Fibroblast of pulmonary artery (primary cell): Measurements from ENCODE around the gene CHD6.

ENCODE experiments used
- DNase-seq: peaks from one replicate; pipeline ENCODE4 v3.0.0-alpha.2; 2010; ENCODE audit warnings: low read depth
- H3K4me3 ChIP-seq: replicated peaks from 2 replicates; pipeline ENCODE4 v1.5.1; 2011; ENCODE audit warnings: low read depth, mild to moderate bottlenecking, control low read depth, low read length, moderate library complexity
- CTCF ChIP-seq: IDR thresholded peaks from 2 replicates; pipeline ENCODE4 v1.5.1; 2011; ENCODE audit warnings: mild to moderate bottlenecking, control low read depth, low read length, inconsistent platforms; ENCODE audit errors: missing control alignments

Gene CHD6

GRCh38 chr20:41575412-41575811, 42.8 kb downstream of the CHD6 start:
- TF ChIP-seq CTCF = no peak
- DNase-seq = no peak
- no peak overlapping the region for H3K4me3 ChIP-seq

- no peak overlapping the region for H3K4me3 ChIP-seq
- TF ChIP-seq CTCF = no peak
- DNase-seq = no peak
Measured at GRCh38 chr20:41574802-41575389, 43.3 kb downstream of the CHD6 start.

- DNase-seq = no peak
- TF ChIP-seq CTCF = no peak
- H3K4me3 ChIP-seq = no peak overlapping the region
Measured at GRCh38 chr20:41573955-41574354, 44.2 kb downstream of the CHD6 start.

- no peak overlapping the region for H3K4me3 ChIP-seq
- DNase-seq = peak; percentile 10
- peak; percentile 33 for TF ChIP-seq CTCF
Measured at GRCh38 chr20:41572010-41572572, 46.1 kb downstream of the CHD6 start.

GRCh38 chr20:41571006-41571405, 47.2 kb downstream of the CHD6 start:
- TF ChIP-seq CTCF = no peak
- no peak overlapping the region for H3K4me3 ChIP-seq
- DNase-seq = no peak

GRCh38 chr20:41570557-41570956, 47.6 kb downstream of the CHD6 start:
- DNase-seq = no peak
- no peak overlapping the region for H3K4me3 ChIP-seq
- no peak for TF ChIP-seq CTCF

GRCh38 chr20:41567615-41568014, 50.6 kb downstream of the CHD6 start:
- H3K4me3 ChIP-seq = no peak overlapping the region
- DNase-seq = no peak
- TF ChIP-seq CTCF = no peak
